SK-N-SH (cell line): ENCODE results near the gene DNAJB6. TPM values are rescaled to one million over a fixed set of nuclear protein-coding genes. Genes with fewer than 3 reads are reported as not detected.

Experiments
- CTCF ChIA-PET: fragments of 300-600, 350-600 bp; formaldehyde crosslinking; extraction: SDS; loops from one replicate; lab custom pipeline; 2021; lab: Yijun Ruan, JAX
- POLR2A ChIA-PET: fragments of 350-600 bp; sonication (Branson Sonifier 250); formaldehyde crosslinking; extraction: SDS; loops from one replicate; lab custom pipeline; 2020; ENCODE audit warnings: antibody characterized with exemption, inconsistent platforms; lab: Yijun Ruan, JAX
- DNase-seq: peaks from one replicate; pipeline ENCODE4 v3.0.0; 2012
- H2AFZ ChIP-seq: fragments of 200-600 bp; sonication (generic); 2 replicates; pipeline ENCODE4 v1.8.1; 2016; ENCODE audit warnings: antibody characterized with exemption, mild to moderate bottlenecking, low read depth
- H3F3A ChIP-seq: fragments of 200-600 bp; sonication (generic); replicated peaks from 2 replicates; pipeline ENCODE3; 2016; ENCODE audit warnings: antibody characterized with exemption, mild to moderate bottlenecking; ENCODE audit not compliant: insufficient read depth
- H3K27ac ChIP-seq, 2 experiments: fragments of 200-500 bp in 1 of 2; fragments of 200-600 bp in 1 of 2; sonication (Bioruptor generic) in 1 of 2; sonication (generic), shearing (Covaris generic) in 1 of 2; 2 replicates each; pipeline versions ENCODE4 v1.5.1 to v1.6.1; 2014 to 2016; ENCODE audit warnings: low read depth in 2 of 2, inconsistent platforms in 1 of 2, low read length in 1 of 2, mild to moderate bottlenecking in 1 of 2, mixed read lengths in 1 of 2
- H3K27me3 ChIP-seq: fragments of 200-600 bp; sonication (generic), shearing (Covaris generic); 2 replicates; pipeline ENCODE4 v1.6.1; 2016; ENCODE audit warnings: mixed run types; ENCODE audit not compliant: insufficient read depth
- H3K36me3 ChIP-seq, 2 experiments: fragments of 200-500 bp in 1 of 2; fragments of 200-600 bp in 1 of 2; sonication (Bioruptor generic) in 1 of 2; sonication (generic) in 1 of 2; replicated peaks in 1 of 2; 2 replicates each; pipeline versions ENCODE3 to v1.5.1; 2014 to 2016; ENCODE audit warnings: low read length in 1 of 2, mild to moderate bottlenecking in 1 of 2; ENCODE audit not compliant: insufficient read depth in 2 of 2, control insufficient read depth in 1 of 2
- H3K4me1 ChIP-seq, 2 experiments: fragments of 200-500 bp in 1 of 2; fragments of 200-600 bp in 1 of 2; sonication (Bioruptor generic) in 1 of 2; sonication (generic), shearing (Covaris generic) in 1 of 2; 2 replicates each; pipeline versions ENCODE4 v1.5.1 to v1.6.1; 2014 to 2016; ENCODE audit warnings: low read depth in 1 of 2, low read length in 1 of 2, mixed run types in 1 of 2; ENCODE audit not compliant: insufficient read depth in 2 of 2, control insufficient read depth in 1 of 2
- H3K4me2 ChIP-seq: fragments of 200-600 bp; sonication (generic), shearing (Covaris generic); 2 replicates; pipeline ENCODE4 v1.6.1; 2017; ENCODE audit warnings: mixed run types
- H3K4me3 ChIP-seq, 2 experiments: fragments of 200-500 bp in 1 of 2; fragments of 200-600 bp in 1 of 2; sonication (Bioruptor generic) in 1 of 2; sonication (generic), shearing (Covaris generic) in 1 of 2; 2 replicates each; pipeline versions ENCODE4 v1.5.1 to v1.8.1; 2014 to 2016; ENCODE audit warnings: low read depth in 2 of 2, inconsistent platforms in 1 of 2, low read length in 1 of 2, mild to moderate bottlenecking in 1 of 2, mixed read lengths in 1 of 2, moderate library complexity in 1 of 2
- H3K79me2 ChIP-seq: fragments of 200-600 bp; sonication (generic); 2 replicates; pipeline ENCODE4 v1.8.1; 2017; ENCODE audit warnings: mild to moderate bottlenecking; ENCODE audit not compliant: insufficient read depth
- H3K9ac ChIP-seq: fragments of 200-600 bp; sonication (generic); 2 replicates; pipeline ENCODE4 v1.6.1; 2017; ENCODE audit warnings: mixed run types
- H3K9me2 ChIP-seq: fragments of 200-600 bp; sonication (generic); 2 replicates; pipeline ENCODE4 v1.6.1; 2017; ENCODE audit warnings: mixed run types
- H3K9me3 ChIP-seq: fragments of 200-600 bp; sonication (generic); 2 replicates; pipeline ENCODE4 v1.6.1; 2017; ENCODE audit warnings: mixed run types, mild to moderate bottlenecking, moderate library complexity
- H4K20me1 ChIP-seq: fragments of 200-600 bp; sonication (generic); 2 replicates; pipeline ENCODE4 v1.6.1; 2017; ENCODE audit warnings: mild to moderate bottlenecking, mixed run types; ENCODE audit not compliant: insufficient read depth
- ELF1 ChIP-seq: IDR thresholded peaks from 2 replicates; pipeline ENCODE4 v1.4.0; 2012
- EP300 ChIP-seq, 2 experiments: IDR thresholded peaks; 2 replicates each; pipeline versions ENCODE4 v1.4.0 to v1.6.1; 2012; ENCODE audit warnings: borderline replicate concordance in 1 of 2, low read depth in 1 of 2, low read length in 1 of 2
- EZH2phosphoT487 ChIP-seq: fragments of 200-600 bp; sonication (generic); IDR thresholded peaks from 2 replicates; pipeline ENCODE4 v1.6.1; 2017; ENCODE audit warnings: low read depth, mixed run types, mild to moderate bottlenecking, antibody characterized with exemption, moderate library complexity, borderline replicate concordance
- GABPA ChIP-seq: IDR thresholded peaks from 2 replicates; pipeline ENCODE4 v1.4.0; 2012; ENCODE audit warnings: low read depth, mild to moderate bottlenecking
- JUND ChIP-seq: IDR thresholded peaks from 2 replicates; pipeline ENCODE4 v1.4.0; 2012
- MXI1 ChIP-seq: IDR thresholded peaks from 2 replicates; pipeline ENCODE4 v1.6.1; 2012; ENCODE audit warnings: mild to moderate bottlenecking, low read depth, low read length, improper control_type of control experiment
- NFIC ChIP-seq: IDR thresholded peaks from 2 replicates; pipeline ENCODE4 v1.4.0; 2012; ENCODE audit warnings: borderline replicate concordance
- RCOR1 ChIP-seq: fragments of 150-350 bp; IDR thresholded peaks from 2 replicates; pipeline ENCODE4 v1.6.1; 2017; ENCODE audit warnings: antibody characterized with exemption, low read length
- SIN3A ChIP-seq: IDR thresholded peaks from 2 replicates; pipeline ENCODE4 v1.6.1; 2012; ENCODE audit warnings: low read depth, mild to moderate bottlenecking, low read length, moderate library complexity, borderline replicate concordance
- TCF12 ChIP-seq: IDR thresholded peaks from 2 replicates; pipeline ENCODE4 v1.4.0; 2012
- TEAD4 ChIP-seq: IDR thresholded peaks from 2 replicates; pipeline ENCODE4 v1.4.0; 2012; ENCODE audit warnings: mild to moderate bottlenecking, borderline replicate concordance; ENCODE audit not compliant: insufficient read depth
- WGBS: methylation state at CpG from one replicate; pipeline ENCODE4 v1.1.6; 2017; ENCODE audit warnings: low lambda C conversion rate; 5-methylcytosine and 5-hydroxymethylcytosine counted together
- polyA plus RNA-seq, 3 experiments: library from polyadenylated mRNA; depleted of rRNA; stranded (reverse); fragments of >200 nt; gene quantifications; 2 replicates each; pipeline ENCODE4 v1.2.3, GENCODE V29; 2012
- TF ChIP-seq, protein P1 (sequence below): IDR thresholded peaks from 2 replicates; pipeline ENCODE4 v1.6.1; 2012; ENCODE audit warnings: mild to moderate bottlenecking, low read depth, low read length, moderate library complexity
- TF ChIP-seq, protein P2 (sequence below): IDR thresholded peaks from 2 replicates; pipeline ENCODE4; 2012
- TF ChIP-seq, protein P3 (sequence below): IDR thresholded peaks from 2 replicates; pipeline ENCODE4 v1.4.0; 2012; ENCODE audit warnings: low read depth

The DNAJB6 gene
- polyA plus RNA-seq, 1 of the 3 experiments (the other 2 are of a cell fraction), result 176 TPM

DNA sequence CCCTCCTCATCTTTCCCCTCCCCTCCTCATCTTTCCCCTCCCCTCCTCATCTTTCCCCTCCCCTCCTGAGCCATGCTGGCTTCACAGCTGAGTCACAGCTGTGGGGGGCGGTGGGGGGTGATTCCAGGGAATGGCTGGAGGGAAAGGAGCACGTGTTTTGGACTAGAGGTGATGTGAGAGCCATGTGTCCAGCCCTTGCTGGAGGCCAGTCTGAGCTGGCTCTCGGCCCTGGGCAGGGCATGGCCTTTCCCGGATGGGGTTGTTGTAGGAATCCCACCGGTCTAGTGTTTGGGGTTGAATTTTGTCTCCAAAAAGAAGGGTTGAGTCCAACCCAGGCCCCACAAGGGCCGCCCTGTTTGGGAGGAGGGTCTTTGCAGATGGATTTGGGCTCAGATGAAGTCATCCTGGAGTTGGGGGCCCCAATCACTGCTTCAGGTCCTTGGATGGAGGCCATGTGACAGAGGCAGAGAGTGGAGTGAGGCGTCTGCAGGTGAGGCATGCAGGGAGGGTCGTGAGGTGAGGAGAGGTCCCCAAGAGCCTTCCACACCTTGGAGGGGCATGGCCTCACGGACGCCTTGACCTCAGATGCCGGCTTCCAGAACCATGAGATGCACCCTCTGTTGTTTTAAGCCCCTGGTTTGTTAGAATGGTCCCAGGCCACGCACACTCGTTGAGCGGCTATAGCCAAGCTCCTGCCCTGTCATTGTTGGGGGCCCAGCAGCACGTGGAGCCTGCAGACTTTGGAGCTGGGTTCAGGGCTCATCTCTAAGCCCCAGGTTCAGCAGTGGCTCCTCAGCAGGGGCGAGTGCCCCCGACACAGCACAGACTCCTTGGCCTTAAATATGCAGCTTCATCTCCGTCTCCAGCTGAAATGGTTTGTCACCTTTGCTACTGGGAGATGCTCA is 101.6 kb downstream of the DNAJB6 start:
- no peaks in the 10 kb centered on the region for H3K27me3 ChIP-seq
- no peak overlapping the region for H3K9ac ChIP-seq
- no peak overlapping the region for H3K27ac ChIP-seq
- no peaks in the 10 kb centered on the region for H3F3A ChIP-seq
- H3K4me1 ChIP-seq, result no peaks in the 10 kb centered on the region
- no peak overlapping the region for H2AFZ ChIP-seq
- WGBS, result 60% methylated on average over 17 of the region's 18 CpGs
- POLR2A ChIA-PET, result interaction anchor here (0.5 kb wide), 1 partner anchor 549 kb away, joined by 6 read pairs; no protein-coding TSS in a partner anchor
- H3K79me2 ChIP-seq, result no peaks in the 10 kb centered on the region
- H4K20me1 ChIP-seq, result no peaks in the 10 kb centered on the region
- DNase-seq, result no peak
- CTCF ChIA-PET, result no interaction called here
- no peaks in the 10 kb centered on the region for H3K36me3 ChIP-seq
- TF ChIP-seq TEAD4 (no peak), TCF12 (no peak), EZH2phosphoT487 (no peak), JUND (no peak), ELF1 (no peak), SIN3A (no peak), NFIC (no peak), RCOR1 (no peak), MXI1 (no peak), EP300 (IDR thresholded peaks at IDR 0.05; ENCODE audit: borderline replicate concordance in 1 of 2, low read depth in 1 of 2, low read length in 1 of 2) (no peak), GABPA (no peak)
- TF ChIP-seq, protein P1, sequence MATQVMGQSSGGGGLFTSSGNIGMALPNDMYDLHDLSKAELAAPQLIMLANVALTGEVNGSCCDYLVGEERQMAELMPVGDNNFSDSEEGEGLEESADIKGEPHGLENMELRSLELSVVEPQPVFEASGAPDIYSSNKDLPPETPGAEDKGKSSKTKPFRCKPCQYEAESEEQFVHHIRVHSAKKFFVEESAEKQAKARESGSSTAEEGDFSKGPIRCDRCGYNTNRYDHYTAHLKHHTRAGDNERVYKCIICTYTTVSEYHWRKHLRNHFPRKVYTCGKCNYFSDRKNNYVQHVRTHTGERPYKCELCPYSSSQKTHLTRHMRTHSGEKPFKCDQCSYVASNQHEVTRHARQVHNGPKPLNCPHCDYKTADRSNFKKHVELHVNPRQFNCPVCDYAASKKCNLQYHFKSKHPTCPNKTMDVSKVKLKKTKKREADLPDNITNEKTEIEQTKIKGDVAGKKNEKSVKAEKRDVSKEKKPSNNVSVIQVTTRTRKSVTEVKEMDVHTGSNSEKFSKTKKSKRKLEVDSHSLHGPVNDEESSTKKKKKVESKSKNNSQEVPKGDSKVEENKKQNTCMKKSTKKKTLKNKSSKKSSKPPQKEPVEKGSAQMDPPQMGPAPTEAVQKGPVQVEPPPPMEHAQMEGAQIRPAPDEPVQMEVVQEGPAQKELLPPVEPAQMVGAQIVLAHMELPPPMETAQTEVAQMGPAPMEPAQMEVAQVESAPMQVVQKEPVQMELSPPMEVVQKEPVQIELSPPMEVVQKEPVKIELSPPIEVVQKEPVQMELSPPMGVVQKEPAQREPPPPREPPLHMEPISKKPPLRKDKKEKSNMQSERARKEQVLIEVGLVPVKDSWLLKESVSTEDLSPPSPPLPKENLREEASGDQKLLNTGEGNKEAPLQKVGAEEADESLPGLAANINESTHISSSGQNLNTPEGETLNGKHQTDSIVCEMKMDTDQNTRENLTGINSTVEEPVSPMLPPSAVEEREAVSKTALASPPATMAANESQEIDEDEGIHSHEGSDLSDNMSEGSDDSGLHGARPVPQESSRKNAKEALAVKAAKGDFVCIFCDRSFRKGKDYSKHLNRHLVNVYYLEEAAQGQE, result no peak
- TF ChIP-seq, protein P2, sequence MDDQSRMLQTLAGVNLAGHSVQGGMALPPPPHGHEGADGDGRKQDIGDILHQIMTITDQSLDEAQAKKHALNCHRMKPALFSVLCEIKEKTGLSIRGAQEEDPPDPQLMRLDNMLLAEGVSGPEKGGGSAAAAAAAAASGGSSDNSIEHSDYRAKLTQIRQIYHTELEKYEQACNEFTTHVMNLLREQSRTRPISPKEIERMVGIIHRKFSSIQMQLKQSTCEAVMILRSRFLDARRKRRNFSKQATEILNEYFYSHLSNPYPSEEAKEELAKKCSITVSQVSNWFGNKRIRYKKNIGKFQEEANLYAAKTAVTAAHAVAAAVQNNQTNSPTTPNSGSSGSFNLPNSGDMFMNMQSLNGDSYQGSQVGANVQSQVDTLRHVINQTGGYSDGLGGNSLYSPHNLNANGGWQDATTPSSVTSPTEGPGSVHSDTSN, result no peak
- TF ChIP-seq, protein P3, sequence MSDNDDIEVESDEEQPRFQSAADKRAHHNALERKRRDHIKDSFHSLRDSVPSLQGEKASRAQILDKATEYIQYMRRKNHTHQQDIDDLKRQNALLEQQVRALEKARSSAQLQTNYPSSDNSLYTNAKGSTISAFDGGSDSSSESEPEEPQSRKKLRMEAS, result no peak
- H3K4me3 ChIP-seq, result no peak overlapping the region
- H3K9me2 ChIP-seq, result no peaks in the 10 kb centered on the region
- no peak overlapping the region for H3K4me2 ChIP-seq
- H3K9me3 ChIP-seq, result no peaks in the 10 kb centered on the region
